Endodermal cell (in vitro differentiated cells): Measurements from ENCODE around the gene DPP3. TPM values are rescaled to one million over a fixed set of nuclear protein-coding genes. Genes with fewer than 3 reads are reported as not detected.
"Not testable (repeated sequence)": the region's sequence is repeated elsewhere in the genome, so short reads cannot be mapped to it uniquely, and the experiment has no call there.

ENCODE experiments used
- DNase-seq: peaks from one replicate; pipeline ENCODE4 v3.0.0-alpha.2; 2017
- H3K27ac ChIP-seq: 2 replicates; pipeline ENCODE4 v1.5.1; 2013; ENCODE audit warnings: mild to moderate bottlenecking, low read depth, low read length, moderate library complexity
- H3K27me3 ChIP-seq: 2 replicates; pipeline ENCODE4 v1.6.1; 2013; ENCODE audit warnings: mild to moderate bottlenecking, low read length, moderate library complexity; ENCODE audit not compliant: insufficient read depth, control insufficient read depth, poor library complexity, severe bottlenecking
- H3K36me3 ChIP-seq: 2 replicates; pipeline ENCODE4 v1.7.0; 2013; ENCODE audit warnings: mild to moderate bottlenecking, low read length, moderate library complexity; ENCODE audit not compliant: control insufficient read depth, insufficient read depth
- H3K4me1 ChIP-seq: one replicate; pipeline ENCODE4 v1.7.0; 2013; ENCODE audit warnings: low read length; ENCODE audit not compliant: control insufficient read depth, insufficient read depth
- H3K4me3 ChIP-seq: 2 replicates; pipeline ENCODE4 v1.5.1; 2013; ENCODE audit warnings: mild to moderate bottlenecking, low read length, moderate library complexity
- H3K9ac ChIP-seq: 2 replicates; pipeline ENCODE4 v1.6.1; 2013; ENCODE audit warnings: mild to moderate bottlenecking, low read length, moderate library complexity; ENCODE audit not compliant: poor library complexity, severe bottlenecking; ENCODE audit errors: extremely low read depth
- H3K9me3 ChIP-seq: 2 replicates; pipeline ENCODE4 v1.6.1; 2013; ENCODE audit warnings: mild to moderate bottlenecking, low read length, moderate library complexity; ENCODE audit not compliant: control insufficient read depth
- H3K27ac Mint-ChIP-seq: 2 replicates; pipeline ENCODE4 v1.8.0; 2020; ENCODE audit warnings: mixed read lengths
- H3K27me3 Mint-ChIP-seq: 2 replicates; pipeline ENCODE4 v1.8.0; 2021; ENCODE audit warnings: mild to moderate bottlenecking, mixed read lengths; ENCODE audit not compliant: insufficient read depth
- H3K36me3 Mint-ChIP-seq: 2 replicates; pipeline ENCODE4 v1.8.0; 2020; ENCODE audit warnings: low read depth, mixed read lengths
- H3K4me1 Mint-ChIP-seq: 2 replicates; pipeline ENCODE4 v1.8.0; 2020; ENCODE audit warnings: mixed read lengths
- H3K4me3 Mint-ChIP-seq: 2 replicates; pipeline ENCODE4 v1.8.0; 2020; ENCODE audit warnings: mild to moderate bottlenecking, moderate library complexity, mixed read lengths
- H3K9me3 Mint-ChIP-seq: 2 replicates; pipeline ENCODE4 v1.8.0; 2020; ENCODE audit warnings: mild to moderate bottlenecking, mixed read lengths
- WGBS, 2 experiments: methylation state at CpG; one replicate each; pipeline versions ENCODE4 v1.1.5 to v1.1.7; 2013; ENCODE audit warnings: missing lambda C conversion rate in 2 of 2, mixed read lengths in 1 of 2; ENCODE audit not compliant: insufficient coverage in 1 of 2, insufficient read length in 1 of 2; 5-methylcytosine and 5-hydroxymethylcytosine counted together
- total RNA-seq, 2 donors: library from RNA; stranded (reverse); fragmentation: NEBNext Ultra II Directional in 1 of 2; extraction: Animal tissue kit (Norgen Biotek cat#: 25700) in 1 of 2; gene quantifications; 2 replicates in 1 of 2; 3 replicates in 1 of 2; pipeline ENCODE4 v1.2.1, GENCODE V29; 2021
- TF ChIP-seq, protein P1 (sequence below): fragments of 200-600 bp; sonication (generic); conservative IDR thresholded peaks from 2 replicates; pipeline ENCODE4 v1.5.0; 2021; ENCODE audit warnings: antibody characterized with exemption, mild to moderate bottlenecking

DPP3 gene
- total RNA-seq, 2 donors from 2014 or later = 84.8 to 86.3 TPM

DNA sequence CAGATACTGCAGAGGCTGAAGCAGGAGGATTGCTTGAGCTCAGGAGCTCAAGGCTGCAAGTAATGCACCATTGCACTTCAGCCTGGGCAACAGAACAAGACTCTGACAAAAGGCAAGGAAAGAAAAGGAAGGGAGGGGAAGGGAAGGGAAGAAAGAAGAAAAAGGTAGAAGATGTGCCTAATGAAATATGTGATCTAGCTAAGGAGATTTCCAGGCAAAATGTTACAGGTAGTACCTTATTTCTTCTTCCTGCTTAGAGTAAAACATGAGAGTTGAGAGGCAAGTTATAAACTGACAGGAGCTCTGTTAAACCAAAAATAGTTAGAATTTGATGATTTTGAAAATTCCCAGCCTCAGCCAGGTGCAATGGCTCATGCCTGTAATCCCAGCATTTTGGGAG, 18.2 kb upstream of the DPP3 start:
- no peak overlapping the region for H3K27ac Mint-ChIP-seq
- TF ChIP-seq, protein P1, sequence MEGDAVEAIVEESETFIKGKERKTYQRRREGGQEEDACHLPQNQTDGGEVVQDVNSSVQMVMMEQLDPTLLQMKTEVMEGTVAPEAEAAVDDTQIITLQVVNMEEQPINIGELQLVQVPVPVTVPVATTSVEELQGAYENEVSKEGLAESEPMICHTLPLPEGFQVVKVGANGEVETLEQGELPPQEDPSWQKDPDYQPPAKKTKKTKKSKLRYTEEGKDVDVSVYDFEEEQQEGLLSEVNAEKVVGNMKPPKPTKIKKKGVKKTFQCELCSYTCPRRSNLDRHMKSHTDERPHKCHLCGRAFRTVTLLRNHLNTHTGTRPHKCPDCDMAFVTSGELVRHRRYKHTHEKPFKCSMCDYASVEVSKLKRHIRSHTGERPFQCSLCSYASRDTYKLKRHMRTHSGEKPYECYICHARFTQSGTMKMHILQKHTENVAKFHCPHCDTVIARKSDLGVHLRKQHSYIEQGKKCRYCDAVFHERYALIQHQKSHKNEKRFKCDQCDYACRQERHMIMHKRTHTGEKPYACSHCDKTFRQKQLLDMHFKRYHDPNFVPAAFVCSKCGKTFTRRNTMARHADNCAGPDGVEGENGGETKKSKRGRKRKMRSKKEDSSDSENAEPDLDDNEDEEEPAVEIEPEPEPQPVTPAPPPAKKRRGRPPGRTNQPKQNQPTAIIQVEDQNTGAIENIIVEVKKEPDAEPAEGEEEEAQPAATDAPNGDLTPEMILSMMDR = no peak
- H3K27me3 Mint-ChIP-seq = peaks cover 28% of the 10 kb centered on the region
- H3K27me3 ChIP-seq = no peaks in the 10 kb centered on the region
- no peaks in the 10 kb centered on the region for H3K36me3 ChIP-seq
- H3K9me3 Mint-ChIP-seq = peaks cover 16% of the 10 kb centered on the region
- no peak overlapping the region for H3K9ac ChIP-seq
- H3K4me1 ChIP-seq = no peaks in the 10 kb centered on the region
- H3K4me1 Mint-ChIP-seq = no peaks in the 10 kb centered on the region
- H3K4me3 Mint-ChIP-seq = no peak overlapping the region
- no peak for DNase-seq
- peaks cover 22% of the 10 kb centered on the region for H3K9me3 ChIP-seq
- H3K36me3 Mint-ChIP-seq = no peaks in the 10 kb centered on the region
- no peak overlapping the region for H3K4me3 ChIP-seq
- H3K27ac ChIP-seq = no peak overlapping the region

DNA sequence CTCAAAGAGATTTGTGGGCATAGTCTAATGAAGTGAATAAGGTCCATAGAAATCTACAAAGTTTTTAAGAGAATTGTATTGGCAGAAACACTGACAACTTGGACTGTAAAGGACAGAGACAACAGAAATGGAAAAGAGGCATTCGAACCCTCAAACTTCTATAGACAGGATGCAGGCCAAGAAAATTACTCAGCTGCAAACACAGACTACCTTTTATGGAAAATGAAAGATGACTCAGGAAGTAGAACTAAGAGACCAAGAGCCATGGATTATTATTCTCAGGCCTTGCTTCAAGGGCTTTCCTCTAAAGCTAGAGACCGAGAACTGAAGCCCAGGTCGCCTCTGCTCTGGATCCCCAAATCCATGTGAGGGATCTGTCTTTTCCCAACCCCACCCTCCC, 17.3 kb upstream of the DPP3 start:
- Histone ChIP-seq H3K9me3 (peaks cover 22% of the 10 kb centered on the region), H3K27ac (no peak overlapping the region), H3K9ac (no peak overlapping the region), H3K4me1 (no peaks in the 10 kb centered on the region), H3K4me3 (no peak overlapping the region), H3K27me3 (no peaks in the 10 kb centered on the region), H3K36me3 (no peaks in the 10 kb centered on the region)
- no peaks in the 10 kb centered on the region for H3K36me3 Mint-ChIP-seq
- peaks cover 16% of the 10 kb centered on the region for H3K9me3 Mint-ChIP-seq
- 87 to 91% methylated on average over 3 of the region's 3 CpGs for WGBS, 2 experiments
- H3K4me3 Mint-ChIP-seq = no peak overlapping the region
- H3K27me3 Mint-ChIP-seq = peaks cover 28% of the 10 kb centered on the region
- DNase-seq = no peak
- TF ChIP-seq, protein P1 = no peak
- H3K27ac Mint-ChIP-seq = no peak overlapping the region
- H3K4me1 Mint-ChIP-seq = no peaks in the 10 kb centered on the region

DNA sequence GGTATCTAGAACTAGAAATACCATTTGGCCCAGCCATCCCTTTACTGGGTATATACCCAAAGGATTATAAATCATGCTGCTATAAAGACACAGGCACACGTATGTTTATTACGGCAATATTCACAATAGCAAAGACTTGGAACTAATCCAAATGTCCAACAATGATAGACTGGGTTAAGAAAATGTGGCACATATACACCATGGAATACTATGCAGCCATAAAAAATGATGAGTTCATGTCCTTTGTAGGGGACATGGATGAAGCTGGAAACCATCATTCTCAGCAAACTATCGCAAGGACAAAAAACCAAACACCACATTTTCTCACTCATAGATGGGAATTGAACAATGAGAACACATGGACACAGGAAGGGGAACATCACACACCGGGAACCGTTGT, 16.1 kb upstream of the DPP3 start:
- H3K9me3 ChIP-seq = peaks cover 22% of the 10 kb centered on the region
- not testable (repeated sequence) for H3K4me3 ChIP-seq, H3K36me3 Mint-ChIP-seq, H3K4me1 Mint-ChIP-seq, H3K4me1 ChIP-seq, H3K27ac Mint-ChIP-seq, DNase-seq, H3K27me3 ChIP-seq, H3K9ac ChIP-seq, H3K27ac ChIP-seq, H3K4me3 Mint-ChIP-seq, H3K36me3 ChIP-seq
- Mint-ChIP-seq H3K9me3 (peaks cover 16% of the 10 kb centered on the region), H3K27me3 (peaks cover 22% of the 10 kb centered on the region)
- 90 to 92% methylated on average over 2 to 4 of the region's 5 CpGs for WGBS, 2 experiments

DNA sequence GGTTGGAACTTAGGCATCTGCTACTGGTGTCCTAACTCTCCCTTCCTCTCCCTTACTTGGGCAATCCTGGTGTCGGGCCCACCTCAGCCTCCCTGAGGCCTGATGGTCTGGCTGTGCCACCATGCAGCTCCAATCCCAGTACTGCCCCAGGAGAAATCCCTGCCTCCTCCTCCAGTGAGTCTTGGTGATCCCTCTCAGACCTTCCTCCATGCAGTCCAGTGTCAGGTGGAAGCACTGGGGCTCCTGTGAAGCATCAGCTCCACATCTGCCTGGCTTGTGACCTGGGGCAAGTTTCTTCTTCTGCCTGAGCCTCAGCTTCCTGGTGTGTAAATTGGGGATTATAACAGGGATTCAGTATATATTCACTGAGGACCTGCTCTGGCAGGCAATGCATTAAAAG, 15.3 kb upstream of the DPP3 start:
- Mint-ChIP-seq H3K27me3 (peaks cover 16% of the 10 kb centered on the region), H3K27ac (no peak overlapping the region), H3K9me3 (peaks cover 16% of the 10 kb centered on the region), H3K36me3 (no peaks in the 10 kb centered on the region), H3K4me1 (peaks cover under 1% of the 10 kb centered on the region), H3K4me3 (no peak overlapping the region)
- 92% methylated on average over 1 of the region's 1 CpG; no CpG with 5 or more reads in 1 of the 2 experiments for WGBS, 2 experiments
- no peaks in the 10 kb centered on the region for H3K27me3 ChIP-seq
- H3K9me3 ChIP-seq = peaks cover 22% of the 10 kb centered on the region
- no peak overlapping the region for H3K4me3 ChIP-seq
- H3K4me1 ChIP-seq = no peaks in the 10 kb centered on the region
- H3K36me3 ChIP-seq = no peaks in the 10 kb centered on the region
- DNase-seq = no peak
- TF ChIP-seq, protein P1 = no peak
- H3K9ac ChIP-seq = no peak overlapping the region
- no peak overlapping the region for H3K27ac ChIP-seq
